ENCODE data around the gene SRPRA. TPM values are rescaled to one million over a fixed set of nuclear protein-coding genes. Genes with fewer than 3 reads are reported as not detected.

Gene SRPRA
- total RNA-seq, 2 experiments from 2014 or later = 131 to 139 TPM

GRCh38 chr11:126284829-126285228 is 16.1 kb upstream of the SRPRA start:
- Mint-ChIP-seq H3K27me3 (no peaks in the 10 kb centered on the region), H3K4me1 (peaks cover 51% of the 10 kb centered on the region), H3K27ac (peak overlapping the region; percentile 58), H3K4me3 (peak overlapping the region; percentile 81), H3K36me3 (ENCODE audit: low read depth) (peaks cover 4% of the 10 kb centered on the region), H3K9me3 (ENCODE audit: low read depth) (no peaks in the 10 kb centered on the region)
- intact Hi-C loops (cut with DNase I, micrococcal nuclease) = loop anchor here (5.0 kb wide), 3 partner anchors 73 to 693 kb away; partner anchors contain the start of genes CDON (in 1 of the 2), FAM118B (in 1 of the 2), RPUSD4 (in 1 of the 2) and STT3A (in 1 of the 2)
- ATAC-seq (peak; percentile 60), DNase-seq (peak; percentile 96)
- CTCF ChIA-PET = interaction anchor here (1.2 kb wide), 2 partner anchors 13 to 27 kb away, joined by 3 to 4 read pairs; no protein-coding TSS in a partner anchor
- POLR2A ChIA-PET = no interaction called here

DNA sequence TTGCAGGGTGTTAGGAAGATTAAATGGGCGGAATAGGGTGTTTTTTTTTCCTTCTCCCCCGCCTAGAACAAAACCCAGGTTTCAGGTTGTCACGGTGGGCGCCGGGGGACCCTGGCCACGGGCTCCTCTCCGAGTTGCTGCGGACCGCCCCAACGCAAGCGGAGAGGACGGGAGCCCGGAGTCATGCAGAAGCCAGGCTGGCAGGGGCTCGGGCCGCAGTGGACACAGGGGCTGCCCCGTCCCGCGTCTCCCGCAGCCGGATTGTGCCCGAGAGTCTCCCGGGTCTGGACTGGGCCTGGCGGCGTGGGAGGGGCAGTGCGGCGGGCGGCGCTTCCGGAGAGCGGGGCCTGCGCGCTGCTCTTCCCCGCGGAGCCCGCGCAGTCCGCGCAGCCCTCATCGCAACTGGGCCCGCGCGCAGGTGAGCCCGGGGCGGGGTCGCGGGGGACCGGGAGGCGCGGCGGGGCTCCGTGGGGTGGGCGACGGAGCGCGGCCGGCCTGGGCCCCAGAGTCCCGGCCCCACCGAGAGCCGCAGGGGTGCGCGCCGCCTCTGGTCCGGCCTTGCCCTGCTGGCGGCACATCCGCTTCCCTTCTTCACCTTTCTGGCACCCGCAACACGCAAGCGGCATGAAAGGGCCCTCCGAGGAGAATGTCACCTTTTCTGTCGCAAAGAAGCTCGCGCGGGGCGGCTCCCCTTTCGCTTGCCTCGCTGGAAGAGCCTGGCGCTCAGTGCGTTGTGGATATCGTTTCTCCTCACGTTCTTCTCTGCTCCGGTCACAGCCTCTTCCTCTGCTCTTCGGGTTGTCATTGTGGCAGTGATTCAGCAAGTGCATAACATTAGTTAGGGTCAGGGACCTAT is 14.3 kb upstream of the SRPRA start, which contains the start of gene TIRAP:
Gene TIRAP, plus strand, starts transcription at position 358 of the 856 bp plus-strand sequence. CDS start 7,802 bp downstream, outside the sequence.
- Mint-ChIP-seq H3K27me3 (no peaks in the 10 kb centered on the region), H3K36me3 (ENCODE audit: low read depth) (peaks cover 6% of the 10 kb centered on the region), H3K27ac (peak within 1 kb of the TSS; percentile 94), H3K4me1 (peaks cover 46% of the 10 kb centered on the region), H3K4me3 (peak within 1 kb of the TSS; percentile 81), H3K9me3 (ENCODE audit: low read depth) (no peaks in the 10 kb centered on the region)
- intact Hi-C loops (cut with DNase I, micrococcal nuclease) = loop anchor here (1.0 to 5.0 kb wide), 9 partner anchors 14 to 713 kb away; partner anchors contain the start of genes DCPS (in 2 of the 2), FAM118B (in 2 of the 2), FOXRED1 (in 2 of the 2) and RPUSD4 (in 2 of the 2)
- ChIA-PET POLR2A (interaction anchor here (0.9 kb wide), 1 partner anchor 74 kb away, joined by 3 read pairs; no protein-coding TSS in a partner anchor), CTCF (interaction anchor here (1.2 to 2.8 kb wide), 4 partner anchors 10 to 27 kb away, joined by 4 to 11 read pairs (median 6); partner anchors contain the start of genes FOXRED1 and SRPRA)
- DNase-seq (peak; percentile 76), ATAC-seq (peak; percentile 53)

DNA sequence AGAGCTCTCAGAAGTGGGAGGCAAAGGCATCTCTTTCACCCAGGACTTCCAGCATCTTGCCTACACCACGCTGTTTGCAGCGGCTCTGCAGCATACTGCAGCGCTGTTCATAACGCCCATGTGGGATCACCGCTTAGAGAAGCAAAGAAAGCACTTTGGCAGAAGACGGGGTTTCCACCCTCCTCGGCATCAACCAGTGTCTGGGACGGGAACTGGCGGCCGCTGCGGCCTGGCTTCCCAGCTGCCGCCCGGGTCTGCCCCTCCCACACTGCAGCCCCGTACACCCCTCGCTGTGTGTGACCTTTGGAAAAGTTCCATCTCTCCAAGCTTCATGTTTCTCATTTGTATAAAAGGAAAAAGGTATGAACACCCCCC is 13.7 kb upstream of the SRPRA start:
- Mint-ChIP-seq H3K4me3 (peak overlapping the region; percentile 77), H3K36me3 (ENCODE audit: low read depth) (peaks cover 9% of the 10 kb centered on the region), H3K27ac (peak overlapping the region; percentile 94), H3K9me3 (ENCODE audit: low read depth) (no peaks in the 10 kb centered on the region), H3K27me3 (no peaks in the 10 kb centered on the region), H3K4me1 (peaks cover 46% of the 10 kb centered on the region)
- peak; percentile 61 for DNase-seq
- intact Hi-C loops (cut with DNase I, micrococcal nuclease) = loop anchor here (1.0 to 5.0 kb wide), 5 partner anchors 13 to 690 kb away; partner anchors contain the start of genes CDON (in 1 of the 2), FAM118B (in 1 of the 2), FOXRED1 (in 1 of the 2) and HYLS1 (in 1 of the 2)
- CTCF ChIA-PET = interaction anchor here (1.7 to 2.8 kb wide), 2 partner anchors 12 to 28 kb away, joined by 7 to 11 read pairs; partner anchors contain the start of genes FOXRED1 and SRPRA
- POLR2A ChIA-PET = no interaction called here
- ATAC-seq = peak; percentile 30

- intact Hi-C loops (cut with DNase I, micrococcal nuclease) = loop anchor here (1.0 to 5.0 kb wide), 5 partner anchors 12 to 689 kb away; partner anchors contain the start of genes CDON (in 1 of the 2), FAM118B (in 1 of the 2), FOXRED1 (in 1 of the 2) and HYLS1 (in 1 of the 2)
- no peak for DNase-seq
- Mint-ChIP-seq H3K36me3 (ENCODE audit: low read depth) (peaks cover 9% of the 10 kb centered on the region), H3K27me3 (no peaks in the 10 kb centered on the region), H3K27ac (peak overlapping the region; percentile 94), H3K4me1 (peaks cover 43% of the 10 kb centered on the region), H3K4me3 (peak overlapping the region; percentile 77), H3K9me3 (ENCODE audit: low read depth) (no peaks in the 10 kb centered on the region)
- CTCF ChIA-PET = interaction anchor here (0.8 to 2.8 kb wide), 3 partner anchors 12 to 30 kb away, joined by 3 to 11 read pairs (median 5); partner anchors contain the start of genes FOXRED1 and SRPRA
- POLR2A ChIA-PET = no interaction called here
- ATAC-seq = no peak
These were observed 13.0 kb upstream of the SRPRA start for GRCh38 chr11:126281666-126282175.

DNA sequence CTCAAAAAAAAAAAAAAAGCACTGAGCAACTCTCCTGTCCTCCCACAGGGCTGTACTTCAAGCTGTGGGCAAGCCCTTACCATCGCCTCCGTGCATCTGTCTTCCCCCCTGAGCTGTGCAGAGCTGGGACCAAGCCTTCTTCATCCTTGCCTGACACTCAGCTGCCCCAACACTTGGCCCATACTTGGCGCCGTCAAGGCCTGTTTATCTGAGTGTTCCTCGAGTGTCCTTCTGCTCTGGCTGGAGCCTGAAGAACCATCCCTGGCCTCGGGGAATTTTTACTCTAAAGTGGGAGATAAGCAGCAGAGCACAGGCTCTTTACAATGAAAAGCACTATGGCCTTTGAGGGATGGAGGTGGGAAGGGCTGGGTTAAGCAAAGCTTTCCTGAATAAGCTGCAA is 12.6 kb upstream of the SRPRA start:
- H3K27me3 Mint-ChIP-seq = no peaks in the 10 kb centered on the region
- DNase-seq (no peak), ATAC-seq (no peak)
- ChIA-PET CTCF (interaction anchor here (0.6 to 2.8 kb wide), 4 partner anchors 11 to 308 kb away, joined by 3 to 11 read pairs (median 4); partner anchors contain the start of genes FOXRED1 and SRPRA), POLR2A (no interaction called here)
- H3K36me3 Mint-ChIP-seq (ENCODE audit: low read depth) = peaks cover 12% of the 10 kb centered on the region
- peaks cover 40% of the 10 kb centered on the region for H3K4me1 Mint-ChIP-seq
- H3K9me3 Mint-ChIP-seq (ENCODE audit: low read depth) = no peaks in the 10 kb centered on the region
- intact Hi-C loops (cut with DNase I, micrococcal nuclease) = loop anchor here (5.0 kb wide), 3 partner anchors 69 to 689 kb away; partner anchors contain the start of genes CDON (in 1 of the 2), FAM118B (in 1 of the 2), RPUSD4 (in 1 of the 2) and STT3A (in 1 of the 2)
- H3K4me3 Mint-ChIP-seq = peak overlapping the region; percentile 77
- no peak overlapping the region for H3K27ac Mint-ChIP-seq

DNA sequence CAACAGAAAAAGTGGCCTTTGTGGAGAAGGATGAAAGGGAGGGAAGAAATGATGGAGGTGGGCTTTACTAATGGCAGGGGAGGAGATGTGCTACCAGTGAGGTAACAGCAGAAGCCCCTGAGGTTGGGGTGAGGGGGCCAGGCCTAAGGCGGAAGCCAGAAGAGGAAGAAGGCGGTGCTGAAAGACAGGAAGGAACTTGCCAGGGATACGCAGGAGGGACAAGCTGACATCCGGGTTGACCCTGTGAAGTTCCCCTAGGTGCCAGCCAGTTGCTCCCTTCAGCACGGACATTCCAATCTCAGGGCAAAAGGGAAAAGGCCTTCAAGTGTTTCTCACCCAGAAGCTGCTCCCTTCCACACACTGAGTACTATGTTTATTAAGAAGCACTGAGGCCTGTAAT is 11.9 kb upstream of the SRPRA start:
- CTCF ChIA-PET = interaction anchor here (0.8 to 2.8 kb wide), 3 partner anchors 11 to 31 kb away, joined by 3 to 11 read pairs (median 5); partner anchors contain the start of genes FOXRED1 and SRPRA
- Mint-ChIP-seq H3K27ac (peak overlapping the region; percentile 11), H3K27me3 (no peaks in the 10 kb centered on the region), H3K4me3 (no peak overlapping the region), H3K9me3 (ENCODE audit: low read depth) (no peaks in the 10 kb centered on the region), H3K36me3 (ENCODE audit: low read depth) (peaks cover 18% of the 10 kb centered on the region), H3K4me1 (peaks cover 43% of the 10 kb centered on the region)
- POLR2A ChIA-PET = no interaction called here
- ATAC-seq (no peak), DNase-seq (no peak)
- intact Hi-C loops (cut with DNase I, micrococcal nuclease) = loop anchor here (5.0 kb wide), 3 partner anchors 68 to 688 kb away; partner anchors contain the start of genes CDON (in 1 of the 2), FAM118B (in 1 of the 2), RPUSD4 (in 1 of the 2) and STT3A (in 1 of the 2)

- intact Hi-C loops (cut with DNase I, micrococcal nuclease) = no loop called here
- DNase-seq (no peak), ATAC-seq (no peak)
- Mint-ChIP-seq H3K4me1 (peaks cover 30% of the 10 kb centered on the region), H3K27ac (no peak overlapping the region), H3K36me3 (ENCODE audit: low read depth) (peaks cover 31% of the 10 kb centered on the region), H3K9me3 (ENCODE audit: low read depth) (no peaks in the 10 kb centered on the region), H3K4me3 (no peak overlapping the region), H3K27me3 (no peaks in the 10 kb centered on the region)
- CTCF ChIA-PET = interaction anchor here (0.5 kb wide), 1 partner anchor 49 kb away, joined by 4 read pairs; no protein-coding TSS in a partner anchor
- POLR2A ChIA-PET = no interaction called here
These were observed 10.5 kb upstream of the SRPRA start for GRCh38 chr11:126279191-126279590.

GRCh38 chr11:126277780-126278179 is 9.1 kb upstream of the SRPRA start:
- intact Hi-C loops (cut with DNase I, micrococcal nuclease) = no loop called here
- Mint-ChIP-seq H3K27ac (no peak overlapping the region), H3K4me3 (no peak overlapping the region), H3K36me3 (ENCODE audit: low read depth) (peaks cover 42% of the 10 kb centered on the region), H3K27me3 (no peaks in the 10 kb centered on the region), H3K9me3 (ENCODE audit: low read depth) (no peaks in the 10 kb centered on the region), H3K4me1 (peaks cover 24% of the 10 kb centered on the region)
- ChIA-PET POLR2A (no interaction called here), CTCF (interaction anchor here (0.9 kb wide), 1 partner anchor 203 kb away, joined by 3 read pairs; no protein-coding TSS in a partner anchor)
- DNase-seq (no peak), ATAC-seq (no peak)

DNA sequence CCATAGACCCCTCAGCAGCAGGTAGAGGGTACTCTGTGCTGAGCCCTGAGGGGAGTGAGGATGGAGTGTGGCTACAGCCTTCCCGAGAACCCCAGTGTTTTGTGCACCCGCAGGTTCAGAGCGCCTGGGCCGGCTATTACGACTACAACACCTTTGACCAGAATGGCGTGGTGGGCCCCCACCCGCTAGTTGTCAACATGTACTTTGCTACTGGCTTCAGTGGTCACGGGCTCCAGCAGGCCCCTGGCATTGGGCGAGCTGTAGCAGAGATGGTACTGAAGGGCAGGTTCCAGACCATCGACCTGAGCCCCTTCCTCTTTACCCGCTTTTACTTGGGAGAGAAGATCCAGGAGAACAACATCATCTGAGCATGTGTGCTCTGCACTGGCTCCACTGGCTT is 8.6 kb upstream of the SRPRA start:
- ATAC-seq (no peak), DNase-seq (no peak)
- Mint-ChIP-seq H3K4me3 (no peak overlapping the region), H3K27me3 (no peaks in the 10 kb centered on the region), H3K27ac (no peak overlapping the region), H3K36me3 (ENCODE audit: low read depth) (peaks cover 47% of the 10 kb centered on the region), H3K9me3 (ENCODE audit: low read depth) (no peaks in the 10 kb centered on the region), H3K4me1 (peaks cover 21% of the 10 kb centered on the region)
- ChIA-PET POLR2A (no interaction called here), CTCF (no interaction called here)
- intact Hi-C loops (cut with DNase I, micrococcal nuclease) = no loop called here

DNA sequence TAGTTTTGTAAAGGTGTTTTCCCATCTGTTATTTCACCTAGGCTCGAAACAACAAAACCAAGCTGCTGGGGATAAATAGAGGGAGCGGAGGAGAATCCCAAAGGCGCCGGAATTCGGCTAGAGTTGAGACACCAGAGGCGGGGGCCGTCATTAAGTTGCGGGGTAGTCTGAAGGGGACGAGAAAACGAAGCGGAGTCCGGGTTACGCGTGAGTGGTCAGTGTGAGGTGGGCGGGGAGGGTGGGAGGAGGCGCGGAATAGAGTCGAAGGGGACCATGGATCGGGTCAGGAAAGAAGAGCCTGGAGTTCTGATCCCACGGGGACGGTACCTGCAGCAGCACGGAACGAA is 361 bp downstream of the SRPRA start:
- Mint-ChIP-seq H3K4me1 (peaks cover 38% of the 10 kb centered on the region), H3K4me3 (peak overlapping the region; percentile 86), H3K27ac (peak overlapping the region; percentile 95), H3K9me3 (ENCODE audit: low read depth) (no peaks in the 10 kb centered on the region), H3K36me3 (ENCODE audit: low read depth) (peaks cover 66% of the 10 kb centered on the region), H3K27me3 (no peaks in the 10 kb centered on the region)
- intact Hi-C loops (cut with DNase I, micrococcal nuclease) = loop anchor here (1.0 to 10.0 kb wide), 9 partner anchors 57 to 1314 kb away; partner anchors contain the start of genes PUS3 (in 2 of the 2), CCDC15 (in 1 of the 2), CHEK1 (in 1 of the 2) and EI24 (in 1 of the 2)
- DNase-seq = no peak
- ChIA-PET CTCF (interaction anchor here (3.2 kb wide), 1 partner anchor 13 kb away, joined by 11 read pairs; no protein-coding TSS in a partner anchor), POLR2A (no interaction called here)
- no peak for ATAC-seq

Measured in activated CD4-positive, alpha-beta T cell treated with anti-CD3 and anti-CD28 coated beads for 36 hours (primary cell).